GM12878 (cell line): ENCODE measurements around the gene NKD1. TPM values are rescaled to one million over a fixed set of nuclear protein-coding genes. Genes with fewer than 3 reads are reported as not detected.
"Not testable (repeated sequence)": the region's sequence is repeated elsewhere in the genome, so short reads cannot be mapped to it uniquely, and the experiment has no call there.

Experiments
- ATAC-seq: fragments of 200-7000 bp; cut with Tn5 transposase; 3 replicates; pipeline ENCODE4 v1.9.1; 2020; ENCODE audit warnings: mild to moderate bottlenecking, moderate library complexity
- BruUV-seq: library from RNA; stranded (reverse); fragments of 400-500 nt; replicated peaks from 2 replicates; lab custom pipeline; 2021; lab: Mats Ljungman, UMichigan
- CTCF ChIA-PET: fragments of 300-600 bp; sonication (Branson Sonifier 250); formaldehyde crosslinking; extraction: SDS; loops from one replicate; lab custom pipeline; 2021; ENCODE audit warnings: inconsistent platforms; lab: Yijun Ruan, JAX
- POLR2A ChIA-PET: fragments of 350-600 bp; formaldehyde crosslinking; extraction: SDS; loops from one replicate; lab custom pipeline; 2021; ENCODE audit warnings: inconsistent platforms; lab: Charles Lee
- RAD21 ChIA-PET: fragments of 300-600 bp; sonication (Branson Sonifier 250); formaldehyde crosslinking; loops from one replicate; lab custom pipeline; 2023; ENCODE audit warnings: antibody characterized with exemption; ENCODE audit not compliant: unreplicated experiment; lab: Charles Lee
- SMC1A ChIA-PET: fragments of 300-600 bp; sonication (Branson Sonifier 250); formaldehyde crosslinking; loops from one replicate; lab custom pipeline; 2023; ENCODE audit not compliant: unreplicated experiment, uncharacterized antibody; lab: Charles Lee
- DNase-seq: peaks from one replicate; pipeline ENCODE4 v3.0.0-alpha.2; 2011; ENCODE audit warnings: low read depth, low spot score
- FAIRE-seq: peaks from 3 replicates; lab custom pipeline; 2011; peaks lifted over from hg19 to GRCh38; lab: Jason Lieb, UNC
- H2AFZ ChIP-seq: 2 replicates; pipeline ENCODE4 v1.6.0; 2011; ENCODE audit warnings: low read depth, low read length, control low read depth; ENCODE audit not compliant: control insufficient read depth
- H3K27ac ChIP-seq: 2 replicates; pipeline ENCODE4 v1.5.1; 2011; ENCODE audit warnings: control low read depth; ENCODE audit not compliant: control insufficient read depth, insufficient read depth
- H3K27me3 ChIP-seq, 2 experiments: replicated peaks in 1 of 2; 2 replicates each; pipeline versions ENCODE4 v1.6.0 to v1.6.1; 2011; ENCODE audit warnings: low read length in 1 of 2; ENCODE audit not compliant: control insufficient read depth in 2 of 2, insufficient read depth in 2 of 2
- H3K36me3 ChIP-seq, 2 experiments: 2 replicates each; pipeline ENCODE4 v1.5.1; 2011; ENCODE audit warnings: low read length in 1 of 2; ENCODE audit not compliant: control insufficient read depth in 2 of 2, insufficient read depth in 2 of 2
- H3K4me1 ChIP-seq: 2 replicates; pipeline ENCODE4 v1.6.1; 2011; ENCODE audit warnings: mild to moderate bottlenecking, low read length, moderate library complexity, mixed read lengths; ENCODE audit not compliant: control insufficient read depth, insufficient read depth
- H3K4me2 ChIP-seq: 2 replicates; pipeline ENCODE4 v1.6.0; 2011; ENCODE audit warnings: control low read depth; ENCODE audit not compliant: control insufficient read depth, insufficient read depth
- H3K4me3 ChIP-seq: fragments of 200-600 bp; sonication (generic); 2 replicates; pipeline ENCODE4 v1.5.1; 2016
- H3K79me2 ChIP-seq: 2 replicates; pipeline ENCODE4 v1.6.0; 2011; ENCODE audit warnings: low read length; ENCODE audit not compliant: control insufficient read depth, insufficient read depth
- H3K9ac ChIP-seq: 2 replicates; pipeline ENCODE4 v1.8.0; 2011; ENCODE audit warnings: low read length, control low read depth, mixed read lengths; ENCODE audit not compliant: control insufficient read depth, insufficient read depth
- H3K9me3 ChIP-seq: replicated peaks from 3 replicates; pipeline ENCODE4 v1.5.1; 2011; ENCODE audit warnings: mild to moderate bottlenecking, low read length; ENCODE audit not compliant: control insufficient read depth, insufficient read depth
- H4K20me1 ChIP-seq: 2 replicates; pipeline ENCODE4 v1.6.0; 2011; ENCODE audit not compliant: control insufficient read depth, insufficient read depth
- ZBED1 ChIP-seq: IDR thresholded peaks from 2 replicates; pipeline ENCODE4 v1.6.1; 2016; ENCODE audit warnings: borderline replicate concordance
- ZNF207 ChIP-seq: fragments of 450-650 bp; IDR thresholded peaks from 2 replicates; pipeline ENCODE4 v1.6.1; 2014; ENCODE audit warnings: antibody characterized with exemption, mild to moderate bottlenecking, borderline replicate concordance
- WGBS: methylation state at CpG from one replicate; pipeline ENCODE4 v1.1.6; 2016; ENCODE audit warnings: low lambda C conversion rate; ENCODE audit not compliant: insufficient replicate concordance, insufficient coverage; ENCODE audit errors: missing lambda C conversion rate; 5-methylcytosine and 5-hydroxymethylcytosine counted together
- in situ Hi-C: fragments of 300-500 bp; cut with MboI; formaldehyde crosslinking; loops from 9 replicates; pipeline ENCODE4 v1.14.3; 2018; ENCODE audit warnings: mixed read lengths
- intact Hi-C: fragments of 100-400 bp; cut with micrococcal nuclease; formaldehyde crosslinking; loops from one replicate; pipeline ENCODE4 v1.14.2; 2022; ENCODE audit not compliant: unreplicated experiment
- polyA plus RNA-seq, 11 experiments: library from polyadenylated mRNA; depleted of rRNA in 4 of 11; unstranded in 6 of 11; stranded (reverse) in 5 of 11; fragments of >200 nt; fragmentation: Nextera tagmentation in 4 of 11; fragmentation: Illumina TruSeq in 1 of 11; extraction: Ambion mirVana in 4 of 11; extraction: Trizol in 1 of 11; gene quantifications; 1 replicate in 1 of 11; 2 replicates in 10 of 11; pipeline versions ENCODE4 v1.2.1 to v1.2.3, GENCODE V29; 2011 to 2016; ENCODE audit warnings: inconsistent platforms in 2 of 11, missing spikeins in 2 of 11, low read depth in 1 of 11
- total RNA-seq, 4 experiments: library from RNA; depleted of rRNA in 3 of 4; stranded (reverse); fragments of >200 nt in 3 of 4; fragmentation: Illumina TruSeq in 1 of 4; extraction: Trizol in 1 of 4; gene quantifications; 2 replicates each; pipeline versions ENCODE4 v1.2.1 to v1.2.3, GENCODE V29; 2013 to 2021
- TF ChIP-seq, protein P1 (sequence below): IDR thresholded peaks from 2 replicates; pipeline ENCODE4 v1.6.1; 2012; ENCODE audit warnings: mild to moderate bottlenecking, low read depth, low read length

NKD1 gene
- total and polyA plus RNA-seq, 10 of the 15 experiments (the other 5 are each of a cell fraction or from before 2014, with no cell fraction given): under 0.01 to 0.49 (median 0.04) TPM; not detected in 2

DNA sequence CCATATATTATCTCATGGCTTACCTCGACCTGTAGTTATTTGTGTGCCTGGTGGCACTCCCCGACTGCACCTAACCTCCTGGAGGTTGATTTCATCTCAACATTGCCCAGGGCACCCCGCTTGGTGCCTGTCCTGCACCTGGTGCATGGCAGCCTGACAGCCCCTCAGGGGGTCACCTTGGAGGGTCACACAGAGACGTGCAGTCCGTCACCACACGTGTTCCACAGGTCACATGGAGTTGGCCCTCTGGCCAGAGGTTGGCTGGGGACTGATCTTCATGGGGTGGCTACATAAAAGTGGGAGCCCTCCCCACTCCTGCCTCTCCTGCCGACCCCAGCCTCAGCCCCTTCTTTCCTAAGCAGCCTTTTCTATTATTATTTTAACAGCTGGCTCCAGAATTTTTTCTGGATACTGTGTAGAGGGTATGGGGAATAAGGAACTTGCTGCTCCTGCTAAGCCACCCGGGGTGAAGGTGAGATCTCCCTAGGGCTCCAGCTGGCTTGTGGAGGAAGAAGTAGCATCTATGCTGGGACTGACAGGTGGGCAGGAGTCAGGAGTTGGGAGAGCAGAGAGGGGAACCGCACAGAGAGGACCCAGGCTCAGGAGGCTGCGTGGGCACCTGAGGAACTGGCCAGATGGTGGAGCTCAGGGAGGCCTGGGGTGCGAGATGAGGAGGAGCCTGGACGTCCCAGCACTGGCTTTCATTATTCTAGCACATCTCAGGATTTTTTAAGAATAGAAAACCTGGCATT, 12.5 kb upstream of the NKD1 start (continued):
- TF ChIP-seq, protein P1, sequence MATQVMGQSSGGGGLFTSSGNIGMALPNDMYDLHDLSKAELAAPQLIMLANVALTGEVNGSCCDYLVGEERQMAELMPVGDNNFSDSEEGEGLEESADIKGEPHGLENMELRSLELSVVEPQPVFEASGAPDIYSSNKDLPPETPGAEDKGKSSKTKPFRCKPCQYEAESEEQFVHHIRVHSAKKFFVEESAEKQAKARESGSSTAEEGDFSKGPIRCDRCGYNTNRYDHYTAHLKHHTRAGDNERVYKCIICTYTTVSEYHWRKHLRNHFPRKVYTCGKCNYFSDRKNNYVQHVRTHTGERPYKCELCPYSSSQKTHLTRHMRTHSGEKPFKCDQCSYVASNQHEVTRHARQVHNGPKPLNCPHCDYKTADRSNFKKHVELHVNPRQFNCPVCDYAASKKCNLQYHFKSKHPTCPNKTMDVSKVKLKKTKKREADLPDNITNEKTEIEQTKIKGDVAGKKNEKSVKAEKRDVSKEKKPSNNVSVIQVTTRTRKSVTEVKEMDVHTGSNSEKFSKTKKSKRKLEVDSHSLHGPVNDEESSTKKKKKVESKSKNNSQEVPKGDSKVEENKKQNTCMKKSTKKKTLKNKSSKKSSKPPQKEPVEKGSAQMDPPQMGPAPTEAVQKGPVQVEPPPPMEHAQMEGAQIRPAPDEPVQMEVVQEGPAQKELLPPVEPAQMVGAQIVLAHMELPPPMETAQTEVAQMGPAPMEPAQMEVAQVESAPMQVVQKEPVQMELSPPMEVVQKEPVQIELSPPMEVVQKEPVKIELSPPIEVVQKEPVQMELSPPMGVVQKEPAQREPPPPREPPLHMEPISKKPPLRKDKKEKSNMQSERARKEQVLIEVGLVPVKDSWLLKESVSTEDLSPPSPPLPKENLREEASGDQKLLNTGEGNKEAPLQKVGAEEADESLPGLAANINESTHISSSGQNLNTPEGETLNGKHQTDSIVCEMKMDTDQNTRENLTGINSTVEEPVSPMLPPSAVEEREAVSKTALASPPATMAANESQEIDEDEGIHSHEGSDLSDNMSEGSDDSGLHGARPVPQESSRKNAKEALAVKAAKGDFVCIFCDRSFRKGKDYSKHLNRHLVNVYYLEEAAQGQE: no peak
- no peak for TF ChIP-seq ZBED1
- no peak for TF ChIP-seq ZNF207

GRCh38 chr16:50536258-50536645, 11.9 kb upstream of the NKD1 start:
- BruUV-seq, FAIRE-seq: not testable (repeated sequence)

More at GRCh38 chr16:50536258-50536645, 11.9 kb upstream of the NKD1 start:
- POLR2A ChIA-PET, H3K79me2 ChIP-seq, RAD21 ChIA-PET, H4K20me1 ChIP-seq, H3K9ac ChIP-seq, H3K4me3 ChIP-seq, H3K27me3 ChIP-seq, SMC1A ChIA-PET, H3K4me1 ChIP-seq, H3K9me3 ChIP-seq, H3K36me3 ChIP-seq, ATAC-seq, H3K4me2 ChIP-seq, H2AFZ ChIP-seq, H3K27ac ChIP-seq, intact Hi-C loops, DNase-seq, in situ Hi-C loops: not testable (repeated sequence)
- CTCF ChIA-PET: interaction anchor here (1.6 kb wide), 1 partner anchor 78 kb away, joined by 3 read pairs; no protein-coding TSS in a partner anchor
- WGBS: 37% methylated on average over 7 of the region's 7 CpGs
